ENCODE results near the gene C3orf70. TPM values are rescaled to one million over a fixed set of nuclear protein-coding genes. Genes with fewer than 3 reads are reported as not detected.

C3orf70 gene
- total and polyA plus RNA-seq, 5 donors = 1.7 to 3.6 (median 2.5) TPM

- Histone ChIP-seq H3K9me3 (ENCODE audit: control insufficient read depth, low read length) (no peaks in the 10 kb centered on the region), H3K4me1 (ENCODE audit: control insufficient read depth, insufficient read depth, low read length) (no peaks in the 10 kb centered on the region), H3K27me3 (ENCODE audit: control insufficient read depth, insufficient read depth) (no peaks in the 10 kb centered on the region), H3K27ac (ENCODE audit: low read length) (no peak overlapping the region), H3K4me3 (ENCODE audit: low read length) (no peak overlapping the region)
- 87% methylated on average over 6 of the region's 6 CpGs for WGBS
- DNase-seq = no peak
- intact Hi-C loops (cut with DNase I) = no loop called here
- ATAC-seq = no peak
These were observed 100.2 kb downstream of the C3orf70 start for GRCh38 chr3:185052631-185053030.

- no peak overlapping the region for H3K4me3 ChIP-seq (ENCODE audit: low read length)
- no peaks in the 10 kb centered on the region for H3K27me3 ChIP-seq (ENCODE audit: control insufficient read depth, insufficient read depth)
- intact Hi-C loops (cut with DNase I) = no loop called here
- ATAC-seq = no peak
- no peak for DNase-seq
- WGBS = 76% methylated on average over 8 of the region's 8 CpGs
- no peaks in the 10 kb centered on the region for H3K9me3 ChIP-seq (ENCODE audit: control insufficient read depth, low read length)
- H3K27ac ChIP-seq (ENCODE audit: low read length) = no peak overlapping the region
- no peaks in the 10 kb centered on the region for H3K4me1 ChIP-seq (ENCODE audit: control insufficient read depth, insufficient read depth, low read length)
These were observed 101.1 kb downstream of the C3orf70 start for GRCh38 chr3:185051801-185052200.

GRCh38 chr3:185049710-185050109, 103.2 kb downstream of the C3orf70 start:
- H3K4me3 ChIP-seq (ENCODE audit: low read length) = no peak overlapping the region
- no peaks in the 10 kb centered on the region for H3K27me3 ChIP-seq (ENCODE audit: control insufficient read depth, insufficient read depth)
- ATAC-seq (no peak), DNase-seq (no peak)
- no peaks in the 10 kb centered on the region for H3K9me3 ChIP-seq (ENCODE audit: control insufficient read depth, low read length)
- H3K4me1 ChIP-seq (ENCODE audit: control insufficient read depth, insufficient read depth, low read length) = peaks cover 5% of the 10 kb centered on the region
- intact Hi-C loops (cut with DNase I) = no loop called here
- 97% methylated on average over 4 of the region's 4 CpGs for WGBS
- H3K27ac ChIP-seq (ENCODE audit: low read length) = no peak overlapping the region

- intact Hi-C loops (cut with DNase I) = no loop called here
- H3K27me3 ChIP-seq (ENCODE audit: control insufficient read depth, insufficient read depth) = no peaks in the 10 kb centered on the region
- ATAC-seq (no peak), DNase-seq (no peak)
- WGBS = 81% methylated on average over 4 of the region's 4 CpGs
- H3K4me3 ChIP-seq (ENCODE audit: low read length) = no peak overlapping the region
- no peaks in the 10 kb centered on the region for H3K9me3 ChIP-seq (ENCODE audit: control insufficient read depth, low read length)
- H3K4me1 ChIP-seq (ENCODE audit: control insufficient read depth, insufficient read depth, low read length) = peaks cover 5% of the 10 kb centered on the region
- H3K27ac ChIP-seq (ENCODE audit: low read length) = no peak overlapping the region
These were observed 106.3 kb downstream of the C3orf70 start for GRCh38 chr3:185046603-185047002.

GRCh38 chr3:185046164-185046515, 106.7 kb downstream of the C3orf70 start:
- WGBS = 23% methylated on average over 1 of the region's 1 CpG
- no peak overlapping the region for H3K27ac ChIP-seq (ENCODE audit: low read length)
- H3K4me3 ChIP-seq (ENCODE audit: low read length) = no peak overlapping the region
- no peak for ATAC-seq
- no peaks in the 10 kb centered on the region for H3K9me3 ChIP-seq (ENCODE audit: control insufficient read depth, low read length)
- DNase-seq = no peak
- intact Hi-C loops (cut with DNase I) = no loop called here
- no peaks in the 10 kb centered on the region for H3K27me3 ChIP-seq (ENCODE audit: control insufficient read depth, insufficient read depth)
- H3K4me1 ChIP-seq (ENCODE audit: control insufficient read depth, insufficient read depth, low read length) = peaks cover 5% of the 10 kb centered on the region

GRCh38 chr3:185042312-185043050, 110.4 kb downstream of the C3orf70 start:
- 75% methylated on average over 7 of the region's 7 CpGs for whole genome bisulfite sequencing
- Histone ChIP-seq H3K4me3 (ENCODE audit: low read length) (no peak overlapping the region), H3K9me3 (ENCODE audit: control insufficient read depth, low read length) (no peaks in the 10 kb centered on the region), H3K27me3 (ENCODE audit: control insufficient read depth, insufficient read depth) (no peaks in the 10 kb centered on the region), H3K27ac (ENCODE audit: low read length) (no peak overlapping the region), H3K4me1 (ENCODE audit: control insufficient read depth, insufficient read depth, low read length) (peaks cover 5% of the 10 kb centered on the region)
- DNase-seq (no peak), ATAC-seq (no peak)
- intact Hi-C loops (cut with DNase I) = no loop called here

GRCh38 chr3:185041540-185041939, 111.3 kb downstream of the C3orf70 start:
- H3K9me3 ChIP-seq (ENCODE audit: control insufficient read depth, low read length) = no peaks in the 10 kb centered on the region
- intact Hi-C loops (cut with DNase I) = no loop called here
- 76% methylated on average over 4 of the region's 4 CpGs for WGBS
- H3K4me1 ChIP-seq (ENCODE audit: control insufficient read depth, insufficient read depth, low read length) = peaks cover 5% of the 10 kb centered on the region
- H3K4me3 ChIP-seq (ENCODE audit: low read length) = no peak overlapping the region
- H3K27me3 ChIP-seq (ENCODE audit: control insufficient read depth, insufficient read depth) = no peaks in the 10 kb centered on the region
- H3K27ac ChIP-seq (ENCODE audit: low read length) = peak overlapping the region; percentile 64
- no peak for DNase-seq
- peak in 1 of 2 donors; percentile 13 for ATAC-seq

GRCh38 chr3:185040425-185040824, 112.4 kb downstream of the C3orf70 start:
- no peak overlapping the region for H3K27ac ChIP-seq (ENCODE audit: low read length)
- ATAC-seq = no peak
- DNase-seq = no peak
- H3K4me1 ChIP-seq (ENCODE audit: control insufficient read depth, insufficient read depth, low read length) = peaks cover 5% of the 10 kb centered on the region
- intact Hi-C loops (cut with DNase I) = no loop called here
- H3K4me3 ChIP-seq (ENCODE audit: low read length) = no peak overlapping the region
- H3K9me3 ChIP-seq (ENCODE audit: control insufficient read depth, low read length) = no peaks in the 10 kb centered on the region
- H3K27me3 ChIP-seq (ENCODE audit: control insufficient read depth, insufficient read depth) = no peaks in the 10 kb centered on the region
- 91% methylated on average over 1 of the region's 1 CpG for WGBS

GRCh38 chr3:185037801-185038200, 115.1 kb downstream of the C3orf70 start:
- 96% methylated on average over 1 of the region's 1 CpG for WGBS
- no peaks in the 10 kb centered on the region for H3K27me3 ChIP-seq (ENCODE audit: control insufficient read depth, insufficient read depth)

GRCh38 chr3:185030951-185031350, 121.9 kb downstream of the C3orf70 start:
- ATAC-seq = no peak
- intact Hi-C loops (cut with DNase I) = no loop called here
- 91% methylated on average over 3 of the region's 3 CpGs for WGBS

More at GRCh38 chr3:185037801-185038200, 115.1 kb downstream of the C3orf70 start:
- Histone ChIP-seq H3K4me1 (ENCODE audit: control insufficient read depth, insufficient read depth, low read length) (no peaks in the 10 kb centered on the region), H3K4me3 (ENCODE audit: low read length) (no peak overlapping the region), H3K27ac (ENCODE audit: low read length) (no peak overlapping the region), H3K9me3 (ENCODE audit: control insufficient read depth, low read length) (no peaks in the 10 kb centered on the region)
- intact Hi-C loops (cut with DNase I) = no loop called here
- DNase-seq (no peak), ATAC-seq (no peak)

GRCh38 chr3:185030399-185030798, 122.5 kb downstream of the C3orf70 start:
- no peaks in the 10 kb centered on the region for H3K9me3 ChIP-seq (ENCODE audit: control insufficient read depth, low read length)
- intact Hi-C loops (cut with DNase I) = no loop called here
- no peak overlapping the region for H3K27ac ChIP-seq (ENCODE audit: low read length)
- DNase-seq = no peak
- no peak overlapping the region for H3K4me3 ChIP-seq (ENCODE audit: low read length)
- 98% methylated on average over 3 of the region's 3 CpGs for WGBS
- no peaks in the 10 kb centered on the region for H3K4me1 ChIP-seq (ENCODE audit: control insufficient read depth, insufficient read depth, low read length)
- no peak for ATAC-seq
- H3K27me3 ChIP-seq (ENCODE audit: control insufficient read depth, insufficient read depth) = no peaks in the 10 kb centered on the region

More at GRCh38 chr3:185030951-185031350, 121.9 kb downstream of the C3orf70 start:
- H3K9me3 ChIP-seq (ENCODE audit: control insufficient read depth, low read length) = no peaks in the 10 kb centered on the region
- H3K4me1 ChIP-seq (ENCODE audit: control insufficient read depth, insufficient read depth, low read length) = no peaks in the 10 kb centered on the region
- no peak overlapping the region for H3K27ac ChIP-seq (ENCODE audit: low read length)
- no peak overlapping the region for H3K4me3 ChIP-seq (ENCODE audit: low read length)
- DNase-seq = no peak
- H3K27me3 ChIP-seq (ENCODE audit: control insufficient read depth, insufficient read depth) = no peaks in the 10 kb centered on the region

- WGBS = 41% methylated on average over 1 of the region's 1 CpG
- ATAC-seq = no peak
- Histone ChIP-seq H3K4me3 (ENCODE audit: low read length) (no peak overlapping the region), H3K9me3 (ENCODE audit: control insufficient read depth, low read length) (no peaks in the 10 kb centered on the region), H3K4me1 (ENCODE audit: control insufficient read depth, insufficient read depth, low read length) (no peaks in the 10 kb centered on the region), H3K27ac (ENCODE audit: low read length) (no peak overlapping the region), H3K27me3 (ENCODE audit: control insufficient read depth, insufficient read depth) (no peaks in the 10 kb centered on the region)
- intact Hi-C loops (cut with DNase I) = no loop called here
- no peak for DNase-seq
These were observed 123.8 kb downstream of the C3orf70 start for GRCh38 chr3:185029086-185029485.
